H1 (cell line): ENCODE data around the gene ERC1. TPM values are rescaled to one million over a fixed set of nuclear protein-coding genes. Genes with fewer than 3 reads are reported as not detected.

ENCODE experiments used
- CTCF ChIA-PET: fragments of 300-600 bp; sonication (Branson Sonifier 250); formaldehyde crosslinking; loops from one replicate; lab custom pipeline; 2021; ENCODE audit not compliant: partially characterized antibody; lab: Charles Lee
- POLR2A ChIA-PET: fragments of 300-600 bp; sonication (Branson Sonifier 250); formaldehyde crosslinking; loops from one replicate; lab custom pipeline; 2021; ENCODE audit warnings: inconsistent platforms; ENCODE audit not compliant: partially characterized antibody; lab: Charles Lee
- DNase-seq, 2 experiments: peaks; one replicate each; pipeline versions ENCODE4 v3.0.0 to v3.0.0-alpha.2; 2010 to 2022; ENCODE audit warnings: low spot score in 2 of 2, low read depth in 1 of 2, mixed read lengths in 1 of 2
- FAIRE-seq: peaks from 2 replicates; lab custom pipeline; 2011; peaks lifted over from hg19 to GRCh38; lab: Jason Lieb, UNC
- H2AFZ ChIP-seq: 2 replicates; pipeline ENCODE4 v1.8.1; 2012; ENCODE audit warnings: low read length, inconsistent platforms
- H2AK5ac ChIP-seq: 2 replicates; pipeline ENCODE4 v1.6.1; 2013; ENCODE audit warnings: low read depth, low read length
- H2BK120ac ChIP-seq: replicated peaks from 2 replicates; pipeline ENCODE3; 2013; ENCODE audit warnings: low read depth, low read length, inconsistent platforms
- H2BK12ac ChIP-seq: 2 replicates; pipeline ENCODE4 v1.6.1; 2013; ENCODE audit warnings: low read depth, low read length
- H2BK15ac ChIP-seq: 2 replicates; pipeline ENCODE4 v1.6.1; 2013; ENCODE audit warnings: low read length
- H2BK20ac ChIP-seq: 2 replicates; pipeline ENCODE4 v1.6.1; 2013; ENCODE audit warnings: low read length
- H2BK5ac ChIP-seq: 2 replicates; pipeline ENCODE4 v1.6.1; 2013; ENCODE audit warnings: low read depth, low read length
- H3K14ac ChIP-seq: 2 replicates; pipeline ENCODE4 v1.6.1; 2013; ENCODE audit warnings: inconsistent platforms; ENCODE audit not compliant: insufficient read length
- H3K18ac ChIP-seq: 2 replicates; pipeline ENCODE4 v1.6.1; 2013; ENCODE audit warnings: low read length; ENCODE audit errors: extremely low read depth
- H3K23ac ChIP-seq: 2 replicates; pipeline ENCODE4 v1.6.1; 2013; ENCODE audit warnings: inconsistent platforms; ENCODE audit not compliant: insufficient read length
- H3K23me2 ChIP-seq: 2 replicates; pipeline ENCODE4 v1.6.1; 2013; ENCODE audit warnings: low read depth, low read length
- H3K27ac ChIP-seq: 2 replicates; pipeline ENCODE4 v1.6.1; 2011; ENCODE audit warnings: low read depth, low read length, inconsistent platforms
- H3K27me3 ChIP-seq, 4 experiments: replicated peaks in 1 of 4; 1 replicate in 1 of 4; 2 replicates in 3 of 4; pipeline versions ENCODE4 v1.6.1 to v1.8.1; 2011 to 2013; ENCODE audit warnings: low read length in 3 of 4, mild to moderate bottlenecking in 3 of 4, inconsistent platforms in 2 of 4, mixed read lengths in 2 of 4, moderate library complexity in 1 of 4; ENCODE audit not compliant: control insufficient read depth in 3 of 4, insufficient read depth in 3 of 4; ENCODE audit errors: extremely low read depth in 1 of 4
- H3K36me3 ChIP-seq, 4 experiments: 2 replicates each; pipeline versions ENCODE4 v1.6.1 to v1.8.1; 2011 to 2013; ENCODE audit warnings: mild to moderate bottlenecking in 4 of 4, low read length in 3 of 4, moderate library complexity in 2 of 4, control low read depth in 1 of 4, inconsistent platforms in 1 of 4; ENCODE audit not compliant: insufficient read depth in 4 of 4, control insufficient read depth in 2 of 4
- H3K4ac ChIP-seq: replicated peaks from 2 replicates; pipeline ENCODE3; 2013; ENCODE audit warnings: low read length, low read depth, mixed read lengths, inconsistent platforms; ENCODE audit not compliant: insufficient read length
- H3K4me1 ChIP-seq, 4 experiments: replicated peaks in 1 of 4; 1 replicate in 1 of 4; 2 replicates in 3 of 4; pipeline versions ENCODE4 v1.6.1 to v1.8.1; 2011 to 2013; ENCODE audit warnings: low read length in 3 of 4, inconsistent platforms in 2 of 4, mixed read lengths in 1 of 4; ENCODE audit not compliant: insufficient read depth in 4 of 4, control insufficient read depth in 3 of 4
- H3K4me2 ChIP-seq, 2 experiments: 2 replicates each; pipeline versions ENCODE4 v1.6.1 to v1.8.1; 2011 to 2013; ENCODE audit warnings: low read depth in 2 of 2, low read length in 2 of 2, control low read depth in 1 of 2, inconsistent platforms in 1 of 2, mild to moderate bottlenecking in 1 of 2; ENCODE audit not compliant: insufficient read depth in 1 of 2
- H3K4me3 ChIP-seq, 4 experiments: fragments of 200-600, 300-600 bp in 1 of 4; sonication (generic), shearing (Covaris generic), sonication (Bioruptor Twin) in 1 of 4; 2 replicates each; pipeline versions ENCODE4 v1.5.1 to v1.8.1; 2011 to 2016; ENCODE audit warnings: low read length in 4 of 4, low read depth in 3 of 4, control low read depth in 2 of 4, inconsistent platforms in 2 of 4, mild to moderate bottlenecking in 2 of 4, mixed read lengths in 1 of 4, moderate library complexity in 1 of 4; ENCODE audit not compliant: insufficient read depth in 2 of 4; ENCODE audit errors: extremely low read depth in 1 of 4
- H3K56ac ChIP-seq: replicated peaks from 2 replicates; pipeline ENCODE3; 2013; ENCODE audit warnings: low read depth, mild to moderate bottlenecking, mixed read lengths, low read length, inconsistent platforms; ENCODE audit not compliant: insufficient read length
- H3K79me1 ChIP-seq: 2 replicates; pipeline ENCODE4 v1.6.1; 2013; ENCODE audit warnings: low read depth, low read length, control low read depth
- H3K79me2 ChIP-seq, 2 experiments: 2 replicates each; pipeline versions ENCODE4 v1.6.1 to v1.8.1; 2012 to 2013; ENCODE audit warnings: low read length in 2 of 2, mild to moderate bottlenecking in 2 of 2, inconsistent platforms in 1 of 2; ENCODE audit not compliant: insufficient read depth in 2 of 2, control insufficient read depth in 1 of 2
- H3K9ac ChIP-seq, 4 experiments: replicated peaks in 1 of 4; 1 replicate in 1 of 4; 2 replicates in 3 of 4; pipeline versions ENCODE4 v1.6.1 to v1.8.1; 2011 to 2013; ENCODE audit warnings: low read depth in 3 of 4, low read length in 3 of 4, control low read depth in 2 of 4, mild to moderate bottlenecking in 2 of 4, moderate library complexity in 2 of 4, inconsistent platforms in 1 of 4; ENCODE audit errors: extremely low read depth in 1 of 4
- H3K9me3 ChIP-seq, 2 experiments: 2 replicates each; pipeline versions ENCODE4 v1.6.1 to v1.8.1; 2012 to 2013; ENCODE audit warnings: mild to moderate bottlenecking in 2 of 2, moderate library complexity in 2 of 2, control low read depth in 1 of 2, inconsistent platforms in 1 of 2, low read depth in 1 of 2, low read length in 1 of 2, mixed read lengths in 1 of 2; ENCODE audit not compliant: insufficient read depth in 2 of 2
- H4K20me1 ChIP-seq, 2 experiments: replicated peaks in 1 of 2; 2 replicates each; pipeline versions ENCODE3 to v1.8.1; 2011 to 2013; ENCODE audit warnings: inconsistent platforms in 2 of 2, low read length in 2 of 2, mild to moderate bottlenecking in 1 of 2; ENCODE audit not compliant: insufficient read depth in 2 of 2, control insufficient read depth in 1 of 2
- H4K5ac ChIP-seq: 2 replicates; pipeline ENCODE4 v1.6.1; 2013; ENCODE audit warnings: low read length, low read depth, mixed read lengths, inconsistent platforms; ENCODE audit not compliant: insufficient read length
- H4K8ac ChIP-seq: 2 replicates; pipeline ENCODE4 v1.8.0; 2013; ENCODE audit warnings: mild to moderate bottlenecking, moderate library complexity, low read length, inconsistent platforms; ENCODE audit not compliant: insufficient read depth; ENCODE audit errors: extremely low read depth
- H4K91ac ChIP-seq: replicated peaks from 2 replicates; pipeline ENCODE3; 2013; ENCODE audit warnings: low read length, mixed read lengths, inconsistent platforms; ENCODE audit not compliant: insufficient read length
- FOSL1 ChIP-seq: IDR thresholded peaks from 2 replicates; pipeline ENCODE4 v1.6.1; 2011; ENCODE audit warnings: mild to moderate bottlenecking, low read depth, low read length, moderate library complexity; ENCODE audit not compliant: insufficient read depth
- WGBS, 2 experiments: shearing (Covaris generic) in 1 of 2; methylation state at CpG; one replicate each; pipeline versions ENCODE4 v1.1.6 to v1.1.7; 2013 to 2015; ENCODE audit warnings: low lambda C conversion rate in 2 of 2, mixed read lengths in 2 of 2, inconsistent platforms in 1 of 2, low coverage in 1 of 2, missing lambda C conversion rate in 1 of 2; ENCODE audit not compliant: insufficient replicate concordance in 2 of 2, insufficient coverage in 1 of 2, insufficient read length in 1 of 2; ENCODE audit errors: extremely low coverage in 1 of 2, missing lambda C conversion rate in 1 of 2; 5-methylcytosine and 5-hydroxymethylcytosine counted together
- polyA plus RNA-seq, 7 experiments: library from polyadenylated mRNA; depleted of rRNA in 3 of 7; stranded (reverse) in 5 of 7; unstranded in 2 of 7; fragments of >200 nt in 5 of 7; fragments of 200-250 nt in 2 of 7; gene quantifications; 1 replicate in 5 of 7; 2 replicates in 1 of 7; 4 replicates in 1 of 7; pipeline versions ENCODE4 v1.2.1 to v1.2.3, GENCODE V29; 2011 to 2013; ENCODE audit warnings: missing spikeins in 2 of 7, mixed read lengths in 2 of 7
- total RNA-seq: library from RNA; stranded (reverse); fragmentation: NEBNext Ultra II Directional; extraction: Animal tissue kit (Norgen Biotek cat#: 25700); gene quantifications from 2 replicates; pipeline ENCODE4 v1.2.1, GENCODE V29; 2021
- TF ChIP-seq, protein P1 (sequence below): IDR thresholded peaks from 2 replicates; pipeline ENCODE4 v1.6.1; 2012; ENCODE audit warnings: inconsistent platforms

Gene ERC1
- total and polyA plus RNA-seq, 2 of the 8 experiments (the other 6 are each of a cell fraction or from before 2014, with no cell fraction given), result 7.8 to 45.7 TPM

- Histone ChIP-seq H3K9me3 (no peaks in the 10 kb centered on the region), H3K36me3 (peaks cover 0 to under 1% (median 0%) of the 10 kb centered on the region in 4 experiments; a peak in 1 of 8 replicates), H3K23ac (no peak overlapping the region), H3K4me2 (no peak overlapping the region), H2BK120ac (no peak overlapping the region), H2BK12ac (no peak overlapping the region), H2AK5ac (no peak overlapping the region), H4K5ac (no peak overlapping the region), H2AFZ (no peak overlapping the region), H4K8ac (no peak overlapping the region), H2BK5ac (no peak overlapping the region), H3K4ac (no peak overlapping the region), H3K23me2 (no peaks in the 10 kb centered on the region), H3K14ac (no peak overlapping the region), H3K18ac (no peak overlapping the region), H3K27ac (no peak overlapping the region), H2BK15ac (no peak overlapping the region), H3K4me1 (peaks cover 0 to 3% (median 0%) of the 10 kb centered on the region in 4 experiments; a peak in 1 of 7 replicates), H3K56ac (no peak overlapping the region), H3K79me2 (no peaks in the 10 kb centered on the region), H3K27me3 (no peaks in the 10 kb centered on the region), H4K91ac (no peak overlapping the region), H4K20me1 (no peaks in the 10 kb centered on the region), H2BK20ac (no peak overlapping the region), H3K79me1 (no peaks in the 10 kb centered on the region; the same call in 1 of the 2 replicates), H3K4me3 (no peak overlapping the region), H3K9ac (no peak overlapping the region)
- WGBS, 2 experiments, result 90% methylated on average over 5 of the region's 5 CpGs; no CpG with 5 or more reads in 1 of the 2 experiments
- CTCF ChIA-PET, result interaction anchor here (0.6 to 1.3 kb wide), 2 partner anchors 168 to 259 kb away, joined by 3 read pairs; no protein-coding TSS in a partner anchor
- no peak for FAIRE-seq
- DNase-seq, result no peak
- POLR2A ChIA-PET, result no interaction called here
- TF ChIP-seq, protein P1, sequence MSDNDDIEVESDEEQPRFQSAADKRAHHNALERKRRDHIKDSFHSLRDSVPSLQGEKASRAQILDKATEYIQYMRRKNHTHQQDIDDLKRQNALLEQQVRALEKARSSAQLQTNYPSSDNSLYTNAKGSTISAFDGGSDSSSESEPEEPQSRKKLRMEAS, result no peak
- TF ChIP-seq FOSL1, result no peak
Measured at GRCh38 chr12:1377117-1377516, 386.1 kb downstream of the ERC1 start.
